HCT116 (cell line): ENCODE data around the gene RNF8.

Experiments
- CEBPB ChIP-seq: IDR thresholded peaks from 2 replicates; pipeline ENCODE4 v1.6.1; 2012; ENCODE audit warnings: low read depth
- CTCF ChIP-seq, 3 experiments: fragments of 200-600 bp in 1 of 3; sonication (generic) in 1 of 3; IDR thresholded peaks in 2 of 3; conservative IDR thresholded peaks in 1 of 3; 2 replicates each; pipeline ENCODE4 v1.5.1; 2012 to 2017; ENCODE audit warnings: low read depth in 2 of 3, low read length in 2 of 3, antibody characterized with exemption in 1 of 3, borderline replicate concordance in 1 of 3, control low read depth in 1 of 3, mild to moderate bottlenecking in 1 of 3, mixed read lengths in 1 of 3, mixed run types in 1 of 3, moderate library complexity in 1 of 3; ENCODE audit not compliant: insufficient read depth in 1 of 3
- EZH2phosphoT487 ChIP-seq: fragments of 200-600 bp; IDR thresholded peaks from 2 replicates; pipeline ENCODE4 v1.6.1; 2018; ENCODE audit warnings: antibody characterized with exemption, borderline replicate concordance
- POLR2A ChIP-seq: IDR thresholded peaks from 2 replicates; pipeline ENCODE4 v1.7.0; 2011; ENCODE audit warnings: borderline replicate concordance; ENCODE audit not compliant: insufficient read depth, insufficient read length; ENCODE audit errors: extremely low read depth
- POLR2AphosphoS5 ChIP-seq: IDR thresholded peaks from 2 replicates; pipeline ENCODE4 v1.6.1; 2011; ENCODE audit warnings: mild to moderate bottlenecking, low read depth, low read length, moderate library complexity
- RAD21 ChIP-seq: IDR thresholded peaks from 2 replicates; pipeline ENCODE4 v1.6.1; 2012; ENCODE audit warnings: low read depth, mild to moderate bottlenecking

- TF ChIP-seq CTCF (IDR thresholded peaks at IDR 0.05 in 2 of 3, conservative IDR thresholded peaks at IDR 0.05 in 1 of 3; ENCODE audit: borderline replicate concordance in 1 of 3, insufficient read depth in 1 of 3, low read depth in 2 of 3, low read length in 2 of 3) (no peak), POLR2AphosphoS5 (no peak), EZH2phosphoT487 (no peak), CEBPB (no peak), POLR2A (no peak), RAD21 (no peak)
Observed at GRCh38 chr6:37319856-37320480, 33.8 kb upstream of the RNF8 start.
